Transverse colon (tissue), 4 donors: ENCODE results near the gene DPP9. TPM values are rescaled to one million over a fixed set of nuclear protein-coding genes. Genes with fewer than 3 reads are reported as not detected.

Experiments
- DNase-seq: peaks from one replicate; pipeline ENCODE4 v3.0.0-alpha.2; 2019
- H3K27ac ChIP-seq, 4 donors: fragments of 200-600 bp; sonication (generic); 2 replicates each; pipeline ENCODE4 v1.5.1; 2016 to 2018; ENCODE audit warnings: inconsistent platforms in 4 of 4
- H3K27me3 ChIP-seq: fragments of 200-600 bp; sonication (generic); 2 replicates; pipeline ENCODE4 v1.5.1; 2017; ENCODE audit warnings: inconsistent platforms
- H3K36me3 ChIP-seq, 4 donors: fragments of 200-600 bp; sonication (generic); 2 replicates each; pipeline ENCODE4 v1.5.1; 2017 to 2019; ENCODE audit warnings: inconsistent platforms in 4 of 4
- H3K4me1 ChIP-seq, 4 donors: fragments of 200-600 bp; sonication (generic); 2 replicates each; pipeline ENCODE4 v1.5.1; 2017 to 2020; ENCODE audit warnings: inconsistent platforms in 4 of 4
- H3K4me3 ChIP-seq, 4 donors: fragments of 200-600 bp; sonication (generic); 1 replicate in 1 of 4; 2 replicates in 3 of 4; pipeline versions ENCODE4 v1.5.1 to v1.6.1; 2017 to 2019; ENCODE audit warnings: inconsistent platforms in 4 of 4
- H3K9me3 ChIP-seq, 2 donors: fragments of 200-600 bp; sonication (generic); 2 replicates each; pipeline ENCODE4 v1.5.1; 2017 to 2019; ENCODE audit warnings: inconsistent platforms in 2 of 2
- CTCF ChIP-seq, 5 experiments: fragments of 200-600 bp in 3 of 5; fragments of 450-650 bp in 2 of 5; sonication (generic) in 3 of 5; IDR thresholded peaks; 1 replicate in 2 of 5; 2 replicates in 3 of 5; pipeline ENCODE4 v1.5.1; 2016 to 2017; ENCODE audit warnings: antibody characterized with exemption in 5 of 5, inconsistent platforms in 3 of 5, mild to moderate bottlenecking in 2 of 5, moderate library complexity in 1 of 5
- EP300 ChIP-seq: sonication (generic); formaldehyde crosslinking; IDR thresholded peaks from one replicate; pipeline ENCODE4 v1.6.1; 2017; ENCODE audit warnings: antibody characterized with exemption, low read depth
- POLR2A ChIP-seq: fragments of 450-650 bp; IDR thresholded peaks from one replicate; pipeline ENCODE4 v1.6.1; 2016; ENCODE audit warnings: antibody characterized with exemption, mild to moderate bottlenecking, moderate library complexity
- POLR2AphosphoS5 ChIP-seq, 3 donors: sonication (generic); formaldehyde crosslinking; IDR thresholded peaks; one replicate each; pipeline ENCODE4 v1.6.1; 2016; ENCODE audit warnings: antibody characterized with exemption in 3 of 3
- WGBS, 2 donors: methylation state at CpG; one replicate each; pipeline ENCODE4 v1.1.5; 2018; ENCODE audit warnings: low coverage in 1 of 2; 5-methylcytosine and 5-hydroxymethylcytosine counted together
- in situ Hi-C, 4 donors: fragments of 200-750 bp; cut with MboI; loops; one replicate each; pipeline versions ENCODE4 v1.15.0 to v1.15.1; 2017; ENCODE audit warnings: low sequenced_read_pairs in 3 of 4, low pct_ligation_motif_present in 1 of 4, low pct_unique_long_range_greater_than_20kb in 1 of 4
- intact Hi-C: fragments of 100-400 bp; cut with DNase I; formaldehyde crosslinking; loops from one replicate; pipeline ENCODE4 v1.15.1; 2023; ENCODE audit warnings: low total_unique reads
- total RNA-seq, 4 donors: library from RNA; depleted of rRNA; stranded (reverse); fragments of >200 nt; gene quantifications; one replicate each; pipeline ENCODE4 v1.1.0, GENCODE V29; 2016

Gene DPP9
- total RNA-seq, 4 donors from 2014 or later: 74.1 to 320 (median 103) TPM

GRCh38 chr19:4759388-4760284, 36.0 kb upstream of the DPP9 start:
- Histone ChIP-seq H3K4me3 (peak overlapping the region in 2 of 4 donors; percentile 25 to 46), H3K4me1 (peaks cover 9 to 17% (median 12%) of the 10 kb centered on the region in 4 donors), H3K27ac (peak overlapping the region in 2 of 4 donors; percentile 31 to 33), H3K9me3 (no peaks in the 10 kb centered on the region), H3K36me3 (no peaks in the 10 kb centered on the region), H3K27me3 (peaks cover 7% of the 10 kb centered on the region)
- intact Hi-C loops: no loop called here
- in situ Hi-C loops: no loop called here
- 3 to 19% methylated on average over 3 to 38 of the region's 53 CpGs for WGBS, 2 donors
- peak; percentile 93 for DNase-seq
- TF ChIP-seq POLR2A: no peak
- TF ChIP-seq EP300: no peak
- TF ChIP-seq POLR2AphosphoS5 (IDR thresholded peaks at IDR 0.05): no peak

GRCh38 chr19:4758659-4759058, 35.0 kb upstream of the DPP9 start:
- in situ Hi-C loops: no loop called here
- intact Hi-C loops: no loop called here
- no peaks in the 10 kb centered on the region for H3K9me3 ChIP-seq
- H3K36me3 ChIP-seq: no peaks in the 10 kb centered on the region
- no peak overlapping the region for H3K27ac ChIP-seq
- no peak overlapping the region for H3K4me3 ChIP-seq
- 69% methylated on average over 5 of the region's 5 CpGs; no CpG with 5 or more reads in 1 of the 2 donors for WGBS, 2 donors
- H3K4me1 ChIP-seq: peaks cover 9 to 17% (median 12%) of the 10 kb centered on the region in 4 donors
- DNase-seq: no peak
- H3K27me3 ChIP-seq: peaks cover under 1% of the 10 kb centered on the region
- TF ChIP-seq EP300 (no peak), CTCF (IDR thresholded peaks at IDR 0.05) (no peak), POLR2AphosphoS5 (IDR thresholded peaks at IDR 0.05) (no peak), POLR2A (no peak)

- TF ChIP-seq EP300: no peak
- TF ChIP-seq POLR2AphosphoS5 (IDR thresholded peaks at IDR 0.05): no peak
- no peak for TF ChIP-seq POLR2A
- no peak for TF ChIP-seq CTCF (IDR thresholded peaks at IDR 0.05)
- no peak for DNase-seq
- WGBS, 2 donors: 78% methylated on average over 4 of the region's 4 CpGs; no CpG with 5 or more reads in 1 of the 2 donors
Observed at GRCh38 chr19:4758082-4758481, 34.4 kb upstream of the DPP9 start.

GRCh38 chr19:4755459-4755858, 31.8 kb upstream of the DPP9 start:
- in situ Hi-C loops (no loop called here), intact Hi-C loops (no loop called here)
- DNase-seq: no peak
- Histone ChIP-seq H3K9me3 (no peaks in the 10 kb centered on the region), H3K27ac (no peak overlapping the region), H3K27me3 (no peaks in the 10 kb centered on the region), H3K4me1 (peaks cover 9 to 13% (median 12%) of the 10 kb centered on the region in 4 donors), H3K4me3 (no peak overlapping the region), H3K36me3 (no peaks in the 10 kb centered on the region)
- TF ChIP-seq EP300 (no peak), CTCF (IDR thresholded peaks at IDR 0.05) (no peak), POLR2A (no peak), POLR2AphosphoS5 (IDR thresholded peaks at IDR 0.05) (no peak)
- 75 to 76% methylated on average over 7 of the region's 7 CpGs for WGBS, 2 donors

More at GRCh38 chr19:4758082-4758481, 34.4 kb upstream of the DPP9 start:
- Histone ChIP-seq H3K27me3 (no peaks in the 10 kb centered on the region), H3K4me3 (no peak overlapping the region), H3K36me3 (no peaks in the 10 kb centered on the region), H3K4me1 (peaks cover 9 to 17% (median 12%) of the 10 kb centered on the region in 4 donors), H3K9me3 (no peaks in the 10 kb centered on the region), H3K27ac (no peak overlapping the region)
- in situ Hi-C loops (no loop called here), intact Hi-C loops (no loop called here)
